GM03348 (cell line): ENCODE results near the gene TLCD1.

ENCODE experiments used
- DNase-seq: peaks from one replicate; pipeline ENCODE4 v3.0.0; 2012; ENCODE audit warnings: low spot score

Gene TLCD1

DNA sequence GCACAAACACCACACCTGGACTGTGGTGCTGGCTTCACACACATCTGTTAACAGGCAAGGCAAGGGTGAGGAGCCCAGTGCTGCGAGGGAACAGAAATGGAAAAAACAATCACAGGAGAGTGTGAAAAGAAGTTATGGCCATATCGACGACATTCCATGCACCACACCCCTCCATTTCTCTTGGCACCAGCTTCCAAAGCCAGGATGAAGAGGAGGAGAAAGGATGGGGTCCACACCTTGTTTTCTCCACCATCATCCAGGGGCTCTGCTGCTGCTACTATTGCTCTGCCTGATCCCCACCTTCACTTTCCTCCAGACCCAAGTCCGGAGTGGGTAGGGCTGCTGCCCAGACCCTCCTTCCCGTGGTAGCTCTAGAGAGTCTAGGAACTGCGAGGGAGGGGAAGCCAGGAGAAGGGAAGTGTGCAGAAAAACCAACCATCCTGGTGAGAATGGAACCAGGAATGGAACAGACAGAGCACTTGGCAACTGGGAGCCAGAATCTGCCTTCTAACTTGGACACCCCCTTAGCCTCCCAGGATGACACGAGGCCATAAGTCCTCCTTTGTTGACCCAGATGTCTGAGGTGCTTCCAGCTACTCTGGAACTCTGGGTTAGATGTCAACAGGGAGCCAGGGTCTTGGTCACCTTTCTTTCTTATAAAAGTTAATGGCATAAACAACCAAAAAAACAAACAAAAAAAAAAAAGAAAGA, 13.2 kb downstream of the TLCD1 start:
- DNase-seq: no peak

GRCh38 chr17:28712032-28712704, 13.9 kb downstream of the TLCD1 start:
- DNase-seq: no peak

- no peak for DNase-seq
These were observed 14.4 kb downstream of the TLCD1 start, which contains the start of gene PROCA1 for GRCh38 chr17:28711723-28712031. Gene PROCA1, minus strand, starts transcription at chr17:28711888. Its CDS starts 228 bp downstream, at chr17:28711660.

GRCh38 chr17:28710861-28711722, 14.9 kb downstream of the TLCD1 start:
- peak; percentile 96 for DNase-seq

GRCh38 chr17:28707339-28707720, 18.7 kb downstream of the TLCD1 start:
- DNase-seq: no peak

GRCh38 chr17:28706471-28707338, 19.3 kb downstream of the TLCD1 start:
- no peak for DNase-seq

DNA sequence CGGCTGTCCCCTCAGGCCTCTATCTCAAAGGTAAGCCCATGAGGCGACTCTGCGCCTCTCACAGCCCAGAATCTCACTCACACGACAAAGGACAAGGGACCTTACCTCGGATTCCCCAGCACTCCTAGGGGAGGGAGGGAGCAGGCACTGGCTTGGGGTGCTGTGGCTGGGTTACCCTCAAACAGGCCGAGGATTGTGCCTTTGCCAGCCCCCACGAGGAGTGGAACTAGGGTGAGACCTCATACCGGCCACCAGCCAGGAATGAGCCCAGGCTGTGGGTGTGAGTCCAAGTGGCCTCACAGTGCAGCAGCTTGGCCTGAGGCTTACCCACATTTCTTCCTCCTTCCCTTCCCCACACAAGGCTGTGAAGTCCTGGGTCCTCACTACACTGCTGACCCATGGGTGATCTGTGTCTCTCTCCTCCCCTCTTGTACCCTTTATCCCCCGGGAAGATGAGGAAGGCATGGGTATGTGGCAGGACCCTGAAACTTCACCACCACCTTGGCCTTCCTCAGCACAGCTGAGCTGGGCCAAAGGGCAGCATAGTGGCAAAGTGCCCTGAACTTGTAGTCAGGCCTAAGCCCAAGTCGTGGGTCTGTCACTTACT, 20.2 kb downstream of the TLCD1 start:
- DNase-seq: no peak

DNA sequence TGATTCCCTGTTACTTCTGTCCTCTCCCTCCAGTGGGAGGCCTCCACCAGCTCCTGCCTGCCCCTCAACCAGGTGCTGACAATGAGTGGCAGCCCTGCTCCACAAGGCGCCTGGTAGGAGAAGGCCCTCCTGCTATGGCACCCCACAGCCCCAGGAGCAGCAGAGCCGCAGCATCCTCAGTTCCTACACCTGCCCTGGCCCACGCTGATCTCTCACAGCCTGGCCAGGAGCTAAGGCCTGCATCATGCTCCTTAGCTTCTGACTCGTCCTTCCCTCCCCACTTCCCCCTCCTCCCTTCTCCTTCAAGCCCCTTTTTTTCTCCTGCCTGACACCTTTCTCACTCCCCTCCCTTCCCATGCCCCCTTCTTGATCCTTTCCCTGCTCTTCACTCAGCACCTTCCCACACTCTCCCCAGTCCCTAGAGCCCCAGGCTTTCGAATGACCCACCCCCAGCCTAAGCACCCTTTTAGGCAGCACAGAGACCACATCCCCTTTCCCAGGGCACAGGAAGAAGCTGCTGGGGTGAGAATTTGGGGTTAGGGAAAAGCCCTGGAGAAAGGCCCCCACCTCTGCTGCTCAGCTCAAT, 20.9 kb downstream of the TLCD1 start:
- DNase-seq: no peak

DNA sequence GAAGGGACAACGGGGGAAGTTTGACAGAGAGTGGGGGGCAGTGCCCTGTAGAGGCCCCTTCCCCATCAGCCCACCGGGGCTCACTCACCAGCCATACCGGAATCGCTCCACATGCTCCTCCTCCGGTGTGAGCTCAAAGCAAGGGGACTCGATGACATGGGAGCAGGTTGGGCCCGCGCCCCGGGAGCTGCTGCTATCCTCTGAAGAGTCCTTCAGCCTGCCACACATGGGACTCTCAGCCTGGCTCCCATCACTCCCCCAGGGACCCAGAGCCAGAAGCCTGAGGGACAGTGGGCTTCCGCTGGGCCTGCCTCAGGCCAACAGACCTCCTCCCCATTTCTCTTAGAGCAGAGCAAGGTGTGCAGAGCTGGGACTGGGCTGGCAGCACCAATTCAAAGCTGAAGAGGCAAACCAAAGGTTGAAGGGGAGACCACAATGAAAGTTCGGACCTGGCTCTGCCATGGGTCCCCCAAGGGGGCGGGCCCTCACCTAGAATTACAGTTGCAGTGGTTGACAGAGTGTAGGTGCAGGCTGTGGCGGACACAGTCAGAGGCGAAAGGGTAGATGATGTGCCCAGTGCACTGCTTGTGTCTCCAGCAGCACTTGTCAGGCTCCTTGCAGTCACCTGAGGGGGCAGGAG, 21.7 kb downstream of the TLCD1 start:
- DNase-seq: no peak

DNA sequence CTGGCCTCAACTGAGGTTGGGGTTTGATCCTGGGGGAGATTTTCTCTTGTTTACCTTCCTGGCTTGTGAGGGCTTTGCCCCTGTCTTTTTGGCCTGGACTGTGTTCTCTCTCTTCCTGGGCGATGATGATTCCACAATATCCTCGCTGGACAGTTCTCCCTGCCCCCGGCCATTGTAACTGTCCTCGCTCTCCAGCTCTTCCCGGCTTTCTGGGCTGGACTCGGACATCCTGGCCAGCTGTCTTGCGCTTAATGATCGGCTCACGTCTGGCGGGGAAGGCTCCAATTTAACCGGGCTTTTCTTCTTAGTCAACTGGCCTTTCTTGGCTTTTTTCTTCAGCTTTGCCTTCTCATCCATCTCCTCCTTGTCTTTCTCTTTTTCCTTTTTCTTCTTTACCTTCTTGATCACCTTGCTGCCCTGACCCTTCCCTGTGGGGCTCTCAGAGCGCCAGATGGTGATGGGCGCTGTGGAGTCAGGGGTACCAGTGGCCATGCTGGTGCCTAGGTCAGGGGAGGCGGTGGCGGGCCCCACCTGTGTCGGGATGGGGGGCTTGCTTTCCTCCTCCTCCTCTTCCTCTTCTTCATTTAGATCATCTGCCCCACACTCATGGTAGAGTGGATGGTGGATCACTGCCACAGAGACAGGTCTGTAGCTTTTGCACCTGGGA, 22.3 kb downstream of the TLCD1 start:
- DNase-seq: no peak

DNA sequence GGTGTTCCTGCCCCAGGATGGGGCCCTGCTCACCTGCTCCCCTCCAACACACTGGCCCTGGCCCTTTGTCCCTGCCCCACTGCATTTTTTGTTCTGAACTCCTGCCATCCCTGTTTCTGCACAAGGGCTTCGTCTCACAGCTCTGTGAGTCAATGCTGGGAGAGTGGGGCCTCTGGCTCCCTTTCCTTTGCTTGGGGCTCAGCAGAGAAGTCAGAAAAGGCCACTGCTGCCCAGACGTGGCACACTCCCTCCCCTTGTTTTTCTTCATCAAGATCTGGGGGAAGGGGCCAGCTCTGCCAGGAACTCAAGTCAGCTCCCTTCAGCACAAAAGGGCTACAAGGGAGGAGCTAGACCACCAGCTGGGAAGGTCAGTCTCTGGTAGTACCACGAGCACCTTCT, 23.3 kb downstream of the TLCD1 start:
- no peak for DNase-seq

DNA sequence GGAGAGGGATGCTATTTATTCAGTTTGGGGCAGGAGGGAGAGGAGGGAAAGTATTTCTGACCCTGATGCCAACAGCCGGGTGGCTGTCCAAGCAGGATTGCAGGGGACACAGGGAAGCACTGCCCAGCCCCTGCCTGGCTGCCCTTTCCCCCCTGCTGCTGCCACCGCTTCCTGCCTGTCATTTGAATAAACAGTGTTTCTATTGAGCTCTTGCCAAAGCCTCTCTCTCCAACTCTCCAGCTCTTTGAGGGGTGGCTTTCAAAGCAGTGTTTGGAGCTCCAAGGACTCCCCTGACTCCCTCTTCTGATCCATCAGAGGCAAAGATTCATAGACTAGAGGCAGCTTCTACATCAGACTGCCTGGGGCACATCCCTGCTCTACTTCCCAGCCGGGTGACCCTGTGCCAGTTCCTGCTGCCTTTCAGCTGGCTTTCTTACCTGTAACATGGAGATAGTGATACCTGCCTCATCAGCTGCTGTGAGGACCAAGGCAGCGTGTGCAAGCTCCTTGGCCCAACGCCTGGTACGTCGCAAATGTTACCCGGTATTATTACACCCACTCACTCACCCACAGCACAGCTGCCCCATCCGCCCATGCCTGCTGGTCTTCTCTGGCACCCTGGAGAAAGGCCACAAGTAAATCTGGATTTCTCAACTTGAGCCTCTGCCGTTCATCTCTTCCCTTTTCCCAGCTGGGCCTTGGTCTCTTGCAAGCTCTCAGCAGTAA, 23.8 kb downstream of the TLCD1 start:
- DNase-seq: no peak

GRCh38 chr17:28700830-28701492, 25.1 kb downstream of the TLCD1 start:
- no peak for DNase-seq

- DNase-seq: no peak
These were observed 25.8 kb downstream of the TLCD1 start for GRCh38 chr17:28700278-28700677.

DNA sequence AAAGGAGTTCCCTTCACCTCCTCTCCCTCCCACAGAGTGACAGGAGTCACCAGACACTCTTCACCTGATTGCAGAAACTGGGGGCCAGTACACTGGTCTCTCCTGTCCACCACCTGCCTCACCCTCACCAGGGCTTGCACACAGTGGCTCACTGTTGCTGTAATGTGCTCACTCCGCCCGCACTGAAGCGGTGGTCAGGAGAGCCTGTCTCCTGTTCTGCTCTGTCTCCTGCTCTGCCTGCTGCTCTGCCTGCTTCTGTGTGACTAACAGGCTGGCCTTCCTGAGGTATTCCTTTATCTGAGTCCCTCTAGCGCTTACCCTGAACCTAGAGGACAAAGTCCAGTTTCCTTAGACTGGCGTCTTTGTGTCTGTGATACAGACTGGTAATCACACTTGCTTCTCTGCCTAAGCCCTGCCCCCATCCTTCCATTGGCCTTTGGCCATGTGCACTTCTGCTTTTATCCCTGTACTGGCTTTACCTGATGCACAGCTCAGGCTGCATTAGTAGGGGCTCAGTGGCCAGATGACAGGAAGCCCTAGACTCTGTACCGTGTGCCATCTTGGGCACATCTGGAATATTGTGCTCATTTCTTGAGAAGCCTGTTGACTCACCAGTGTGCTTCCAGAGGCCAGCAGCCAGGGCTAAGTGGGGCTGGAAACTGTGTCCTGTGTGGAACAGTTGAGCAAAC, 27.6 kb downstream of the TLCD1 start:
- DNase-seq: no peak

DNA sequence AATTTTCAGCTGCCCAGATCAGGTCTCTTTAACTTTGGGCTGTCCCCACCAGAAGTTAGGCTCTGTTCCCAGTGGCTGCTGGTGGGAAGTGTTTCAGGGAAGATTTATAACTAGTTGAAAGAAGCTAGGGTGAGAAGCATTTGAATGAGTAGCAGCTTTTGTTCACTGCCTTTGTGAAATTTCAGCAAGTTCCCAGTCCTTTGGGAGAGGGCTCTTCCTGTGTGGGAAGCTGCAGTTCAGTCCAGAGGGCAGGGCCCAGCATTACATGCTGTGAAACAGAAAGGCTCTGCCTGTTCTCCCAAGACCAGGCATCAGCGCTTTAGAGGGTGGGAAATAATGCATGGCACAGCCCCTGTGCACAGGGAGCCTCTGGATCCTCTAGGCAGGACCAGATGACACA, 32.2 kb downstream of the TLCD1 start:
- DNase-seq: no peak

DNA sequence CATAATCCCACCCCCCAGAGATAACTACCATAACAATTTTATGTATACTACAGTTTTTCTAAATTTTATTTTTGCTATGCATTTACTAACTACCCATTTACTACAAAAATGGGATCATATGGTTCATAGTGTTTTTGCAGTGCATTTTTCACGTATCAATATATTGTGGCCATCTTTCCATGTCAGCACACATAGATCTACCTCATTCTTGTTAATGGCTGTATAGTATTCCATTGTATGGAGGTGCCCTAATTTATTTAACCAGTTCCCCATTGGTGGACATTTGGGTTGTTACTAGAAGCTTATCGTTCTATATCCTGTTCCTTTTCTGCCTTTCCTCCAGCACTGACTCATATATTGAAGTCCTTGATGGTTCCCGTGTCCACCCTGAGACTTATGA, 37.0 kb downstream of the TLCD1 start:
- no peak for DNase-seq

- no peak for DNase-seq
These were observed 37.6 kb downstream of the TLCD1 start for GRCh38 chr17:28688481-28688880.
